NK-92 (cell line): ENCODE data around the gene CLMN.

Experiments
- DNase-seq: peaks from one replicate; lab custom pipeline; 2025; ENCODE audit not compliant: unreplicated experiment; lab: John Stamatoyannopoulos, UW

CLMN gene

GRCh38 chr14:95345032-95345431 is 25.3 kb upstream of the CLMN start:
- no peak for DNase-seq

DNA sequence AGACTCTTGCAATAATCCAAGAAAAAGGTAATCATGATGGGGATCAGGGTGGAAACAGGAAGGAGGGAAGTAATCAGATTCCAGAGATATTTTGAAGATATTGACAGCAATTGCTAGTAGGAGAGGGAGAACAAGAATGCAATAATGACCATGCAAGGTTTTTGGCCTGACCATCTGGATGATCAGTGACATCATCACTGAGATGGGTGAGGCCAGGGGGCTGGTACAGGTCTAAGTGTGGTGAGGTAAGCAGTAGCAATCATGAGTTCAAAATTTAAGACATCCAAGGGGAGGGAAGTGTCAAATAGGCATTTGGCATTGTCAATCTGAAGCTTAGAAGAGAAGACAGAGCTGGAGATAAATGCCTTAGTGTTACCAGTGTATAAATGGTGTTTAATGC is 24.8 kb upstream of the CLMN start:
- DNase-seq: no peak

- DNase-seq: no peak
Measured at GRCh38 chr14:95341564-95341963, 21.9 kb upstream of the CLMN start.

GRCh38 chr14:95341115-95341514 is 21.4 kb upstream of the CLMN start:
- DNase-seq: no peak

- DNase-seq: no peak
Measured at GRCh38 chr14:95340201-95340697, 20.5 kb upstream of the CLMN start.

GRCh38 chr14:95339301-95339865 is 19.7 kb upstream of the CLMN start:
- DNase-seq: no peak

DNA sequence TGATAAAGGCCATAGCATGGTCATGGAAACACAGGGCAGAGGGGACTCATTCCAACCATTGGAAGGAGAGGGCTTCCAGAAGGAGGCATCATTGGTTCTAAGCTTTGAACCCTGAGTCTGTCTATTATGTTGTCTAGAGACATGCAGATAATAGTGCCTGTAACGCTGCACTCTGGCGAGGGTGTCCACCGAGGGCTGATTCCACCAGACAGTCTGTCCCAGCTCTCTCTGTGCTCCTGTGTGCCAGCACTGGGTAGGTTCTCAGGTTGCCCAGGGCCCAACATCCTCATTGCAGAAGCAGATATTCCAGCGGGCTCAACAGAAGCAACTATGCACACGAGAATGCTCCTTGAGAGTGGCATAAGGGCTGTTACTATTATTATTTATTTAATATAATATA is 18.7 kb upstream of the CLMN start:
- DNase-seq: no peak

- no peak for DNase-seq
Measured at GRCh38 chr14:95337041-95337595, 17.4 kb upstream of the CLMN start.

DNA sequence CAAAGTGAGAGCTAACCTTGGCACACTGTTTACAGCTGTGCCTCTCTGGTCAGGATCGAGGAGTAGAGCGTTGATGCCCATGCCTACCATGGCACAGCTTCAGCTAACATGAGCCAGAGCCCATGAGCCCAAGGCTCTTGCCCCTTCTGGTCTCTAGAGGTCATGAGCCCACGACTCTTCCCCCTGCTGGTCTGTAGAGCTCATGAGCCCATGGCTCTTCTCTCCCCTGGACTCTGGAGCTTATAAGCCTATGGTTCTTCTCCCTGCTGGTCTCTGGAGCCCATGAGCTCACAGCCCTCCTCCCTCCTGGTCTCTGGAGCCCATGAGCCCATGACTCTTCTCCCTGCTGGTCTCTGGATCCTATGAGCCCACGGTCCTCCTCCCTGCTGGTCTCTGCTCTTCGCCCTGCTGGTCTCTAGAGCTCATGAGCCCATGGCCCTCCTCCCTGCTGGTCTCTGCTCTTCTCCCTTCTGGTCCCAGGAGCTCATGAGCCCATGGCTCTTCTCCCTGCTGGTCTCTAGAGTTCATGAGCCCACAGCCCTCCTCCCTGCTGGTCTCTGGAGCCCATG is 16.6 kb upstream of the CLMN start:
- no peak for DNase-seq

DNA sequence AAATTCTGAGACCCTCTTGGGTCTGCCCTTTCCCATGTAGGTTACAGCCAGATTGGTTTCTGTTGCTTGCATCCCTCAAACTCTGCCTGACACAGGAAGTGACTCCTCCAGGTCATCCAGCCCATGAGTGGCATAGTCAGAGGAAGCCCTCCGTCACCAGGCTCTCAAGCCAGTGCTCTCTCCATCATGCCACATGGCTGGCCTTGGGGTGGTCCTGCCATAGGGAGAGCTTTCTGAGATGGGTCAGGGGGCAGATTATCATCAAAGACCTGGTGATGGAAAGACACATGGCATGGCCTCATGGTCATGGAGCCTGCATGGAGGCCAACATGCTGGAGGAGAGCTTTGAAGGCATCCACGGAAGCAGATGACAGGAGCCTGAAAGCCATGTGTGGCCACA is 15.4 kb upstream of the CLMN start:
- no peak for DNase-seq

- DNase-seq: no peak
Measured at GRCh38 chr14:95334044-95334443, 14.3 kb upstream of the CLMN start.

GRCh38 chr14:95332641-95333040 is 12.9 kb upstream of the CLMN start:
- DNase-seq: no peak

GRCh38 chr14:95331708-95332408 is 12.2 kb upstream of the CLMN start:
- DNase-seq: no peak

DNA sequence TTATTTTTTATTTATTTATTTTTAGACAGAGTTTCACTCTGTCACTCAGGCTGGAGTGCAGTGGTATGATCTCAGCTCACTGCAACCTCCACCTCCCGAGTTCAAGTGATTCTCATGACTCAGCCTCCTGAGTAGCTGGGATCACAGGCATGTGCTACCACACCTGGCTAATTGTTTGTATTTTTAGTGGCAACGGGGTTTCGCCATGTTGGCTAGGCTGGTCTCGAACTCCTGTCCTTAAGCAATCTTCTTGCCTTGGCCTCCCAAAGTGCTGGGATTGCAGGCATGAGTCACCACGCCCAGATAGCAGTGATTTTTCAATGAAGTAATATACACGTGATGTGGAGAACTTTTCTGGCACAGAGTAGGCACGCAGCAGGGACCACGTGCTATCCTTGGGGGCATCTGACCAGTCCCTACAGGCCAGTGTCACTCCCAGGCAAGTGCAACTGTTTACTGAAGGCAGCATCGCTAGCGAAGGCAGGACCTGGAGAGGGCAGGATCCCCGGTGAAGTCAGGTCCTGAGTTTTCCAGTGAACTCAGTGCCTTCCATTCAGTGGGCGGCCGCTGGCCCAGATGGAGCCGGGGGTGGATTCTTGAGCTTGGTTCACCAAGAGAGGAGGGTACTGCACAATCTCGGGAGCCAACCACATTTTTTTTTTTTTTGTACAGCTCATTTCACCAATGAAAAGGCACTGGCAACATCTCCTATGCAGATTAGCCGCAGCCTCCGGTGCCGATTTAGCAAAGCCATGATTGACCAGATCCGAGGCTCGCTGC is 11.1 kb upstream of the CLMN start:
- DNase-seq: no peak

- DNase-seq: no peak
Measured at GRCh38 chr14:95329941-95330340, 10.2 kb upstream of the CLMN start.

DNA sequence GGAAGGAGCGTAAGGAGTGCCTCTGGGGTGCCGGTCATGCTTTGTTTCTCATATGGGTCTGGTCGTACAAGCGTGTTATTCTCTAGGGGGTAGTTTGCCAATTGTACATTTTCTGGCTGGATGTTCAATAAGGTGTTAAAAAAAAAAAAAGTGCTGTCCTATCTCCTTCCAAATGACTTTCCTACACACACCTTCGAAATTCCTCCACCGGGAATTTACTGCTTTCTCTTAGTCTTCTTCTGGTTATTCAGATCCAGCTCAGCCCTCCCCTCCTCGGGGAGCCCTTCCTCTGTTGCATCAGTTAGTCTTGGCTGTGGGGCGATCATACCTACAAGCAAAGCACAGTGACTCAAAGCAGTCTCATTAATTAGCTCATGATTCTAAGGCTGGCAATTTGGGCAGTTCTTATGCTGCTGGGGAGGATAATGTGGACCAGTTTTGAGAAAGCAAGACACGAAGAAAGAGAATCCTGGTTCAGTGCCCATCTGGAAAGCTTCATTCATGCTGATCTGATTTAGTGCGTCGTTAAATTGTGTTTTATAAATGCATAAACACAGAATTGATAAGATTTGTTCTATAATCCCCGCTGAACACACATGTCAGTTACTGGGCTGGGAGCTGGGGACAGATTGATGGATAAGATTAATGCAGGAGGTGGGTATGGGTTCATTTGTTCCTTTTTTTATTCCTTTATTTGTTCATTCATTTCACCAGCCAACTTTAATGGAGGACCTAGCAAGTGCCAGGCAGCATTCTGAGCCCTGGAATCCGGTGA is 9.2 kb upstream of the CLMN start:
- DNase-seq: no peak

DNA sequence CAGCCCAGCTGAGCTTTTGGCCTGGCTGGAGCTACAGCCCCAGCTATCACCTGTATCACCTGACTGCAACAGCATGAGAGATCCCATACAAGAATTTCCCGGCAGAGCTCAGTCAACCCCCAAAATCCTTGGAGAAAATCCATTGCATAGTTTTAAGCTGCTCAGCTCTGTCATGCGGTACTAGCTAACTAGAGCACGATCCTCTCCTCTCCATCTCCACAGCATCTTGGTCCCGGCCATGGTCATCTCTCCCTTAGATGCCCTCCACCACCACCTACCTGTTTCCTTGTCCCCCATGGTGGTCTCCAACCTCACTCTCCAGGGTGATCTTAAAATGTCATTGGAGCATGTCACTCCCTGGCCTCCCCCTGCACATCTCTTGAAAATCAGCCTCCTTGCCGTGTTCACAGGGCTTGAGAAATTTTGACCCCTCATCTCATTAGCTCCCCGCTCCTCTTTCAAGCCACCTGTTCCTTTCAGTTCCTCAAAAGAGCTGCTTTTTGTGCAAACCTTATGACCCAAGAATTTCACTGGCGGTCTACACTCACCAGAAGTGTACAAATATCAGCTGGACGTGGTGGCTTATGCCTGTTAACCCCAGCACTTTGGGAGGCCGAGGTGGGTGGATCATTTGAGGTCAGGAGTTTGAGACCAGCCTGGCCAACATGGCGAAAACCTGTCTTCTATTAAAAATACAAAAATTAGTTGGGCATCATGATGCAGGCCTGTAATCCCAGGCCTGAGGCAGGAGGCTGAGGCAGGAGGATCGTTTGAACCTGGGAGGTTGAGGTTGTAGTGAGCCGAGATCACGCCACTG is 8.1 kb upstream of the CLMN start:
- no peak for DNase-seq

GRCh38 chr14:95326987-95327386 is 7.3 kb upstream of the CLMN start:
- DNase-seq: no peak

DNA sequence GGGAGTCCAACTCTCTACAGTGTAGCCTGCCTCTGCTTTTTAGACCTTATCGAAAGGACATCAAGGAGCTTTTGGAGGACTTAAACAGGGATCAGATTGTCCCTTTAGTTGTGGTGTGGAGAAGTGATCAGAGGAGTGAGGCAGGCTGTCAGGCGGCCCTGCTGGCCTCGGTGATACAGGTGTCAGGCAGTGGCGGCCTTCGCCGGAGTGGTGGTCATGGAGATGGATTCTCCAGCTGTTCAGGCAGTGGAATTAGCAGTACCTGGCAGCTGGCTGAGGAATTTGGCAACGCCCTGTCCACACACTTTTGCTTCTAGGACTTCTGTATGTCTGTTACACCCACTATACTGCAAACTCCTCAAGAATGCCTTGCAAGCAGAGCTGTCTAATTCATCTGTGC is 4.2 kb upstream of the CLMN start:
- DNase-seq: no peak

- no peak for DNase-seq
Measured at GRCh38 chr14:95323361-95323760, 3.7 kb upstream of the CLMN start.
